Heart right ventricle (tissue), 16 donors: ENCODE measurements around the gene MTCL1. TPM values are rescaled to one million over a fixed set of nuclear protein-coding genes. Genes with fewer than 3 reads are reported as not detected.

Experiments used
- ATAC-seq, 8 donors: fragments of 200-7000 bp; cut with Tn5 transposase; one replicate each; pipeline ENCODE4 v1.9.1; 2020; ENCODE audit warnings: mild to moderate bottlenecking in 8 of 8, moderate library complexity in 8 of 8, moderate number of reproducible peaks in 1 of 8
- DNase-seq, 2 donors: peaks; one replicate each; pipeline ENCODE4 v3.0.0-alpha.2; 2020
- H3K27ac ChIP-seq, 10 donors: fragments of 200-600 bp; sonication (generic) in 2 of 10; one replicate each; pipeline versions ENCODE4 v1.5.0 to v1.8.0; 2020 to 2022; ENCODE audit warnings: mild to moderate bottlenecking in 3 of 10
- H3K27me3 ChIP-seq, 7 donors: fragments of 200-600 bp; one replicate each; pipeline ENCODE4 v1.8.0; 2021 to 2022; ENCODE audit warnings: mild to moderate bottlenecking in 2 of 7
- H3K36me3 ChIP-seq, 9 donors: fragments of 200-600 bp; sonication (generic) in 1 of 9; one replicate each; pipeline versions ENCODE4 v1.5.0 to v1.8.0; 2020 to 2022; ENCODE audit warnings: mild to moderate bottlenecking in 2 of 9
- H3K4me1 ChIP-seq, 9 donors: fragments of 200-600 bp; sonication (generic) in 1 of 9; one replicate each; pipeline versions ENCODE4 v1.5.0 to v1.8.0; 2020 to 2022; ENCODE audit warnings: mild to moderate bottlenecking in 4 of 9
- H3K4me3 ChIP-seq, 10 donors: fragments of 200-600 bp; sonication (generic) in 2 of 10; one replicate each; pipeline versions ENCODE4 v1.5.0 to v1.8.0; 2020 to 2022; ENCODE audit warnings: mild to moderate bottlenecking in 7 of 10, moderate library complexity in 2 of 10
- H3K9me3 ChIP-seq, 11 donors: fragments of 200-600 bp in 10 of 11; sonication (generic) in 2 of 11; one replicate each; pipeline versions ENCODE4 v1.5.0 to v1.8.0; 2013 to 2022; ENCODE audit warnings: mild to moderate bottlenecking in 2 of 11, control low read depth in 1 of 11, moderate library complexity in 1 of 11
- WGBS, 2 donors: extraction: QIAGEN DNeasy Blood & Tissue Kit; methylation state at CpG; one replicate each; pipeline ENCODE4 v1.1.7; 2013; ENCODE audit warnings: inconsistent platforms in 1 of 2; 5-methylcytosine and 5-hydroxymethylcytosine counted together
- intact Hi-C, 10 donors: fragments of 100-400 bp; cut with DNase I; formaldehyde crosslinking; loops; one replicate each; pipeline versions ENCODE4 v1.11.1 to v1.14.2; 2022
- polyA plus RNA-seq, 2 donors: library from polyadenylated mRNA; stranded (reverse); fragments of 200-250 nt; gene quantifications; one replicate each; pipeline ENCODE4 v1.2.3, GENCODE V29; 2013
- total RNA-seq, 10 donors: library from RNA; stranded (reverse); fragmentation: NEBNext Ultra II Directional in 3 of 10; extraction: Animal tissue kit (Norgen Biotek cat#: 25700) in 3 of 10; gene quantifications; one replicate each; pipeline versions ENCODE4 v1.2.1 to v1.2.4, GENCODE V29; 2021 to 2023
- TF ChIP-seq, protein P1 (sequence below), 9 donors: fragments of 200-600 bp; sonication (generic) in 2 of 9; IDR thresholded peaks; one replicate each; pipeline versions ENCODE4 v1.5.0 to v1.8.0; 2021 to 2022; ENCODE audit warnings: antibody characterized with exemption in 9 of 9, mild to moderate bottlenecking in 5 of 9, moderate library complexity in 1 of 9
- donor health status: Arrhythmogenic right ventricular cardiomyopathy.
- donor health status: ischemic (EF 13 %, LVEDD 7.1; RV severe dilation, severe dysfunction).
- donor health status: healthy with polysubstance abuse.
- donor health status: DM: no; HTN: yes; CAD: no.
- donor health status: DM: no; HTN: no; CAD: no.
- donor health status: ischemic (EF 25% LVEDD 6.9; RV normal size, moderate dysfunction).
- donor health status: ischemic (EF 25% LVEDD 5.7; RV mildly dilated, moderate dysfunction).
- donor health status: healthy.
- donor health status: DM: yes; HTN: yes; CAD: no.
- donor health status: Ischemic cardiomyopathy.
- donor health status: ischemic (EF 35%, LVEDD 5.7; RV mildly dilated, moderate dysfunction).
- donor health status: nonischemic (EF 11% LVEDD 7.7; RV severe dilation, severe dysfunction).
- donor health status: DM: yes; HTN: yes; CAD: no.
- donor health status: PGD.
- donor health status: ischemic (EF 29% LVEDD 5.4; RV normal size, mild dysfunction).
- donor health status: nonischemic (EF 23%, LVEDD 6.1; RV moderate dilation, normal function).

Gene MTCL1
- total and polyA plus RNA-seq, 12 donors, result 1.9 to 17.2 (median 8.8) TPM

DNA sequence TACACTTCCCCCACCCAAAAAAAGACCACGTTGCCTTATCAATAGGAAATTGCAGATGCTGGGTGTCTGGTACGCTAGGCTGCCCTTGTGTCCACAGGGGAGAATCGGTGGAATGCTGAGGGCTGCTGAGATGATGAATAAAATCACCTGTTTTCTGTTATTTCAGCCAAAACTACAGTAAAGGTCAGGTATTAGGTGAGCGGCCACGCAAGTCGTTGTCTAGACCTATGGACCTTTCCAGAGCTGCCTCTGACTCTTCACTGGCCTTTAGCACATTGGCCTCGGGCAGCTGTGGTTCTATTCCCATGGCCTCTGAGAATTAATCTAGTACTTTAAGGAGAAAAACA is 89.6 kb downstream of the MTCL1 start:
- no peak for ATAC-seq
- Histone ChIP-seq H3K4me1 (peaks cover 0 to 8% (median 0%) of the 10 kb centered on the region in 9 donors), H3K9me3 (no peaks in the 10 kb centered on the region), H3K4me3 (no peak overlapping the region), H3K27ac (no peak overlapping the region), H3K27me3 (no peaks in the 10 kb centered on the region), H3K36me3 (peaks cover 0 to 12% (median 0%) of the 10 kb centered on the region in 9 donors)
- TF ChIP-seq, protein P1, sequence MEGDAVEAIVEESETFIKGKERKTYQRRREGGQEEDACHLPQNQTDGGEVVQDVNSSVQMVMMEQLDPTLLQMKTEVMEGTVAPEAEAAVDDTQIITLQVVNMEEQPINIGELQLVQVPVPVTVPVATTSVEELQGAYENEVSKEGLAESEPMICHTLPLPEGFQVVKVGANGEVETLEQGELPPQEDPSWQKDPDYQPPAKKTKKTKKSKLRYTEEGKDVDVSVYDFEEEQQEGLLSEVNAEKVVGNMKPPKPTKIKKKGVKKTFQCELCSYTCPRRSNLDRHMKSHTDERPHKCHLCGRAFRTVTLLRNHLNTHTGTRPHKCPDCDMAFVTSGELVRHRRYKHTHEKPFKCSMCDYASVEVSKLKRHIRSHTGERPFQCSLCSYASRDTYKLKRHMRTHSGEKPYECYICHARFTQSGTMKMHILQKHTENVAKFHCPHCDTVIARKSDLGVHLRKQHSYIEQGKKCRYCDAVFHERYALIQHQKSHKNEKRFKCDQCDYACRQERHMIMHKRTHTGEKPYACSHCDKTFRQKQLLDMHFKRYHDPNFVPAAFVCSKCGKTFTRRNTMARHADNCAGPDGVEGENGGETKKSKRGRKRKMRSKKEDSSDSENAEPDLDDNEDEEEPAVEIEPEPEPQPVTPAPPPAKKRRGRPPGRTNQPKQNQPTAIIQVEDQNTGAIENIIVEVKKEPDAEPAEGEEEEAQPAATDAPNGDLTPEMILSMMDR (IDR thresholded peaks at IDR 0.05), result no peak
- intact Hi-C loops, result loop anchor here in 1 of 10 donors (10.0 kb wide), 1 partner anchor 150 kb away; no protein-coding TSS in a partner anchor
- no peak for DNase-seq
- WGBS, 2 donors, result 80 to 82% methylated on average over 7 of the region's 7 CpGs

DNA sequence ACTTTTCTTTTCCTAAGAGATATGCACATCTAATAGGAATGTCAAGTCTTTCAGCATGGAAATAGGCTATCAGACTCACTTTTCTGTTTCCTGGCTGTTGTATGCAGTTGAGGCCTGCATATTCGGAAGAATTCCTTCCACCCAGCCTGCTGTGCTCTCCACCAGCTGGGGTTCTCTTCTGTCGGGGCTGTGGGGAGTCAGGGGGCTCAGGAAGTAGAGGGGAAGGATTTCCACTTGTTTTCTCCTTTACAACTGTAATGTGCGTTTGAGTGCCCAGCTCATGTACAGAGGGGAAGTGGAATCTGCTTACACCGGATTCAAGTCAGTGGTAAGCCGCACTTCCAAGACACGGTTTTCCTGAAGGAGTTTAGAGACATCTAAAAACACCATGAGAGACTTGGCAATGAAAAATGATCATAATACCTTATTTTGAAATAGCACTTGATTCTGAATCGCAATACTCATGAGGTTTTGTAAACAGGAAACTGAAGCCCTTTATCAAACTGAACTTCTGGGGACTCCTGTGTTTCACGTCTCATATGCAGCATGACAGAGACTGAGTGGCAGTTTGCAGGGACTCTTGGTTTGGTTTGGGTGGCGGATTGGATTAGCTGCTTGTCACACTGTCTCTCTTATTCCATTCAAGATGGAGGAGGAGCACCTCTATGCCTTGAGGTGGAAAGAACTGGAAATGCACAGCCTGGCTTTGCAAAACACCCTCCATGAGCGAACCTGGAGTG is 90.4 kb downstream of the MTCL1 start:
- 69 to 77% methylated on average over 10 of the region's 10 CpGs for WGBS, 2 donors
- no peaks in the 10 kb centered on the region for H3K9me3 ChIP-seq
- ATAC-seq, result no peak
- intact Hi-C loops, result loop anchor here in 1 of 10 donors (10.0 kb wide), 1 partner anchor 149 kb away; no protein-coding TSS in a partner anchor
- H3K27ac ChIP-seq, result no peak overlapping the region
- no peak overlapping the region for H3K4me3 ChIP-seq
- TF ChIP-seq, protein P1 (IDR thresholded peaks at IDR 0.05), result no peak
- peaks cover 0 to 12% (median 0%) of the 10 kb centered on the region in 9 donors for H3K36me3 ChIP-seq
- peaks cover 0 to 8% (median 0%) of the 10 kb centered on the region in 9 donors for H3K4me1 ChIP-seq
- no peak for DNase-seq
- no peaks in the 10 kb centered on the region for H3K27me3 ChIP-seq

DNA sequence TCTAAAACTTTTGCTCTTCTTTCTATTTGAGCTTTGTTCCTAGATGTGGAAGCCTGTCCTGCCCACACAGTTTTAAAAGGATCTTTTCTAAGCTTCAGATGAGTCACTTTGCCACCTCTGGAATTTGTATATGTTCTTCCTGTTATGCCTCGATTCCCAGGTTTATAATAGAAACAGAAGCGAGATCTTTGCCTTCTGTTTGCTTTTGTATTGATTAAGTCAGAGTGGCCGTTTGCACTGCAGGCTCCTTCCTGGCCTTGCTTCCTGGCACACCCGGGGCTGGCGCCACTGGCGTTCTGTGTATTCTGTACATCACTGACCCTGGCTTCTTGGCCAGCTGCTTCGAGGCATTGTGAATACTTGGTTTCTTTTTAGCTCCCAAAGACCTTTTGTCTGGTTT is 91.8 kb downstream of the MTCL1 start:
- Histone ChIP-seq H3K36me3 (peaks cover 0 to 12% (median 0%) of the 10 kb centered on the region in 9 donors), H3K4me3 (no peak overlapping the region), H3K27ac (no peak overlapping the region), H3K27me3 (no peaks in the 10 kb centered on the region), H3K4me1 (peaks cover 0 to 8% (median 0%) of the 10 kb centered on the region in 9 donors), H3K9me3 (no peaks in the 10 kb centered on the region)
- DNase-seq (no peak), ATAC-seq (no peak)
- WGBS, 2 donors, result 55 to 65% methylated on average over 7 of the region's 7 CpGs
- TF ChIP-seq, protein P1 (IDR thresholded peaks at IDR 0.05), result no peak
- intact Hi-C loops, result loop anchor here in 1 of 10 donors (10.0 kb wide), 1 partner anchor 148 kb away; no protein-coding TSS in a partner anchor

DNA sequence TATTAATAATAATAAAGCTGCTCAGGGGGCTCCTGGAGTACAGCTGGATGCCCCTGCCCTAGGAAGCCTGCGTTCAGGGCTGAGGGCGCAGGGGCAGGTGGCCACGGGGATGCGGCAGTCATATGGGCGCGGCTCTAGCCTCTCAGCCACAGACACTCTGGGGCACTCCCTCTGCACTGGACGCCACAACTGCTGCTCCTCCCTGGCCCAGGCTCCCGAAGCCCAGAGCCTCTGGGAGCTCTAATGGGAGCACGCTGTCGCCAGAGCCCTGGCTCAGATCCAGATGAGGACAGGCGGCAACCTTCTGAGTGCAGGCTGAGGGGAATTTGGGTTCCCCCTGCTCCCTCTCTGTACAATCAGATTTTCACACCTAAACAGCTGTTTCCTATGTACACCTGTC is 93.6 kb downstream of the MTCL1 start:
- 45 to 58% methylated on average over 11 of the region's 11 CpGs for WGBS, 2 donors
- H3K9me3 ChIP-seq, result no peaks in the 10 kb centered on the region
- peak; percentile 33 to 40 for DNase-seq
- H3K27ac ChIP-seq, result no peak overlapping the region
- H3K36me3 ChIP-seq, result peaks cover 0 to 12% (median 0%) of the 10 kb centered on the region in 9 donors
- H3K4me3 ChIP-seq, result no peak overlapping the region
- TF ChIP-seq, protein P1 (IDR thresholded peaks at IDR 0.05), result no peak
- H3K27me3 ChIP-seq, result no peaks in the 10 kb centered on the region
- H3K4me1 ChIP-seq, result peaks cover 0 to 8% (median 0%) of the 10 kb centered on the region in 9 donors
- intact Hi-C loops, result loop anchor here in 1 of 10 donors (10.0 kb wide), 1 partner anchor 146 kb away; no protein-coding TSS in a partner anchor
- peak in 6 of 8 donors; percentile 46 to 89 (median 64) for ATAC-seq
